Testis (tissue), 2 donors: ENCODE measurements around the gene MPZL3.

Experiments
- POLR2A ChIP-seq: fragments of 450-650 bp; IDR thresholded peaks from one replicate; pipeline ENCODE4 v1.6.1; 2017; ENCODE audit warnings: antibody characterized with exemption, mild to moderate bottlenecking, moderate library complexity
- TF ChIP-seq, protein P1 (sequence below), 3 experiments: fragments of 450-650 bp in 2 of 3; fragments of 200-600 bp in 1 of 3; sonication (generic) in 1 of 3; IDR thresholded peaks; one replicate each; pipeline ENCODE4 v1.5.1; 2016 to 2019; ENCODE audit warnings: antibody characterized with exemption in 3 of 3, mild to moderate bottlenecking in 2 of 3, moderate library complexity in 1 of 3

DNA sequence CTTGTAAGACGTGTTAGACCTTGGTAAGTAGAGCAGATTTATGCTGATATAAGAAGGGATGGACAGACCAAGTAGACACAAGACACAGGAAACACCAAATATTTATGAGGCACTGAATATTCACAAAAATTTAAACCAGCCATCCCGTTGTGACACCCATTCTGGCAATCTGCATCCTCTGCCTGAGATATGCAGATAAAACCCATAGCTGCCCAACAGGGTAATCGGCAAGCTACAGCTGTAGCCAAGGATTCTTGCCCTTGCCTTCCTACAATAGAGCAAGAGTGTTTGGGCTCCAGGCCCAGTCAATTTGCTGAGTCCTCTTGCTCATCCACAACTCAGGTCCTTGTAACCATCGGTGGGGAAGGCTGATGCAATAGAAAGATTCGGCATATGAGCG, 30.4 kb upstream of the MPZL3 start:
- no peak for TF ChIP-seq POLR2A
- TF ChIP-seq, protein P1, sequence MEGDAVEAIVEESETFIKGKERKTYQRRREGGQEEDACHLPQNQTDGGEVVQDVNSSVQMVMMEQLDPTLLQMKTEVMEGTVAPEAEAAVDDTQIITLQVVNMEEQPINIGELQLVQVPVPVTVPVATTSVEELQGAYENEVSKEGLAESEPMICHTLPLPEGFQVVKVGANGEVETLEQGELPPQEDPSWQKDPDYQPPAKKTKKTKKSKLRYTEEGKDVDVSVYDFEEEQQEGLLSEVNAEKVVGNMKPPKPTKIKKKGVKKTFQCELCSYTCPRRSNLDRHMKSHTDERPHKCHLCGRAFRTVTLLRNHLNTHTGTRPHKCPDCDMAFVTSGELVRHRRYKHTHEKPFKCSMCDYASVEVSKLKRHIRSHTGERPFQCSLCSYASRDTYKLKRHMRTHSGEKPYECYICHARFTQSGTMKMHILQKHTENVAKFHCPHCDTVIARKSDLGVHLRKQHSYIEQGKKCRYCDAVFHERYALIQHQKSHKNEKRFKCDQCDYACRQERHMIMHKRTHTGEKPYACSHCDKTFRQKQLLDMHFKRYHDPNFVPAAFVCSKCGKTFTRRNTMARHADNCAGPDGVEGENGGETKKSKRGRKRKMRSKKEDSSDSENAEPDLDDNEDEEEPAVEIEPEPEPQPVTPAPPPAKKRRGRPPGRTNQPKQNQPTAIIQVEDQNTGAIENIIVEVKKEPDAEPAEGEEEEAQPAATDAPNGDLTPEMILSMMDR (IDR thresholded peaks at IDR 0.05) = no peak
